Measurements from ENCODE around the gene GALNT9. TPM values are rescaled to one million over a fixed set of nuclear protein-coding genes. Genes with fewer than 3 reads are reported as not detected.
A peak's percentile ranks its signal among the peaks of the same experiment; 100 is the strongest.
"Not testable (repeated sequence)": the region's sequence is repeated elsewhere in the genome, so short reads cannot be mapped to it uniquely, and the experiment has no call there.

The GALNT9 gene
- polyA plus RNA-seq (ENCODE audit: insufficient read length in 3 of 3) = 10 to 100 TPM in 1 of 3 donors, 1 to 10 TPM in 2; 7.3 to 12.7 (median 9.6) TPM
- long read RNA-seq, donor 1, partial matches to known transcripts = 0 of 3 reads
- long read RNA-seq, donor 1, other reads (novel, unspliced or antisense) = 0 of 3 reads
- long read RNA-seq, donor 2, partial matches to known transcripts = 0 of 1 reads
- long read RNA-seq, donor 2, other reads (novel, unspliced or antisense) = 0 of 1 reads
- long read RNA-seq, donor 3, partial matches to known transcripts = 0 of 4 reads
- long read RNA-seq, donor 3, other reads (novel, unspliced or antisense) = 0 of 4 reads
- long read RNA-seq, donor 4 = 0 reads
- long read RNA-seq, donor 5 = 0 reads
- long read RNA-seq, donor 6, partial matches to known transcripts = 0 of 4 reads
- long read RNA-seq, donor 6, other reads (novel, unspliced or antisense) = 0 of 4 reads
- long read RNA-seq, donor 7, partial matches to known transcripts = 0 of 2 reads
- long read RNA-seq, donor 7, other reads (novel, unspliced or antisense) = 0 of 2 reads
- long read RNA-seq, donor 8, transcript GALNT9-210 (1 exons, 2,532 nt) = major isoform, 8 of 9 reads
- long read RNA-seq, donor 8, partial matches to known transcripts = 0 of 9 reads
- long read RNA-seq, donor 8, other reads (novel, unspliced or antisense) = 0 of 9 reads
- long read RNA-seq, donor 9, partial matches to known transcripts = 0 of 1 reads
- long read RNA-seq, donor 9, other reads (novel, unspliced or antisense) = 0 of 1 reads
- long read RNA-seq, donor 10, partial matches to known transcripts = 0 of 1 reads
- long read RNA-seq, donor 10, other reads (novel, unspliced or antisense) = 0 of 1 reads
- long read RNA-seq, donor 11, partial matches to known transcripts = 0 of 1 reads
- long read RNA-seq, donor 11, other reads (novel, unspliced or antisense) = 0 of 1 reads
- long read RNA-seq, donor 12 = 0 reads
- long read RNA-seq, donor 13 = 0 reads
- long read RNA-seq, donor 14, partial matches to known transcripts = 0 of 2 reads
- long read RNA-seq, donor 14, other reads (novel, unspliced or antisense) = 0 of 2 reads
- long read RNA-seq, donor 15 = 0 reads
- long read RNA-seq, donor 16, partial matches to known transcripts = 157 of 159 reads
- long read RNA-seq, donor 16, other reads (novel, unspliced or antisense) = 0 of 159 reads

- DNase-seq (ENCODE audit: extremely low read depth in 1 of 11, low read depth in 9 of 11, low spot score in 4 of 11) = peak in 1 of 11 donors; percentile 60
Measured at GRCh38 chr12:132329036-132329719, at the start of gene GALNT9. Gene GALNT9, minus strand, starts transcription at chr12:132329589. Its CDS starts 386 bp downstream, at chr12:132329203.

- not testable (repeated sequence) for DNase-seq (ENCODE audit: extremely low read depth in 1 of 11, low read depth in 9 of 11, low spot score in 4 of 11)
Measured at GRCh38 chr12:132379057-132379456, 49.7 kb upstream of the GALNT9 start.

GRCh38 chr12:132377147-132377546 lies 47.8 kb upstream of the GALNT9 start:
- no peak for DNase-seq (ENCODE audit: extremely low read depth in 1 of 11, low read depth in 9 of 11, low spot score in 4 of 11)

GRCh38 chr12:132376464-132376830 lies 47.1 kb upstream of the GALNT9 start:
- no peak for DNase-seq (ENCODE audit: extremely low read depth in 1 of 11, low read depth in 9 of 11, low spot score in 4 of 11)

- no peak for DNase-seq (ENCODE audit: extremely low read depth in 1 of 11, low read depth in 9 of 11, low spot score in 4 of 11)
Measured at GRCh38 chr12:132375747-132376463, 46.5 kb upstream of the GALNT9 start.

GRCh38 chr12:132374612-132375445 lies 45.4 kb upstream of the GALNT9 start:
- DNase-seq (ENCODE audit: extremely low read depth in 1 of 11, low read depth in 9 of 11, low spot score in 4 of 11) = no peak

- DNase-seq (ENCODE audit: extremely low read depth in 1 of 11, low read depth in 9 of 11, low spot score in 4 of 11) = no peak
Measured at GRCh38 chr12:132373901-132374611, 44.7 kb upstream of the GALNT9 start.

- DNase-seq (ENCODE audit: extremely low read depth in 1 of 11, low read depth in 9 of 11, low spot score in 4 of 11) = no peak
Measured at GRCh38 chr12:132367852-132368251, 38.5 kb upstream of the GALNT9 start.

- DNase-seq (ENCODE audit: extremely low read depth in 1 of 11, low read depth in 9 of 11, low spot score in 4 of 11) = no peak
Measured at GRCh38 chr12:132367071-132367851, 37.9 kb upstream of the GALNT9 start.

- peak in 8 of 11 donors; percentile 67 to 88 (median 78) for DNase-seq (ENCODE audit: extremely low read depth in 1 of 11, low read depth in 9 of 11, low spot score in 4 of 11)
Measured at GRCh38 chr12:132366341-132366861, 37.0 kb upstream of the GALNT9 start.

GRCh38 chr12:132365226-132365625 lies 35.8 kb upstream of the GALNT9 start:
- DNase-seq (ENCODE audit: extremely low read depth in 1 of 11, low read depth in 9 of 11, low spot score in 4 of 11) = no peak

GRCh38 chr12:132364348-132364902 lies 35.0 kb upstream of the GALNT9 start:
- DNase-seq (ENCODE audit: extremely low read depth in 1 of 11, low read depth in 9 of 11, low spot score in 4 of 11) = no peak

GRCh38 chr12:132363661-132364347 lies 34.4 kb upstream of the GALNT9 start:
- no peak for DNase-seq (ENCODE audit: extremely low read depth in 1 of 11, low read depth in 9 of 11, low spot score in 4 of 11)

GRCh38 chr12:132362996-132363660 lies 33.7 kb upstream of the GALNT9 start:
- no peak for DNase-seq (ENCODE audit: extremely low read depth in 1 of 11, low read depth in 9 of 11, low spot score in 4 of 11)
